ENCODE data around the gene BMX.

Gene BMX

DNA sequence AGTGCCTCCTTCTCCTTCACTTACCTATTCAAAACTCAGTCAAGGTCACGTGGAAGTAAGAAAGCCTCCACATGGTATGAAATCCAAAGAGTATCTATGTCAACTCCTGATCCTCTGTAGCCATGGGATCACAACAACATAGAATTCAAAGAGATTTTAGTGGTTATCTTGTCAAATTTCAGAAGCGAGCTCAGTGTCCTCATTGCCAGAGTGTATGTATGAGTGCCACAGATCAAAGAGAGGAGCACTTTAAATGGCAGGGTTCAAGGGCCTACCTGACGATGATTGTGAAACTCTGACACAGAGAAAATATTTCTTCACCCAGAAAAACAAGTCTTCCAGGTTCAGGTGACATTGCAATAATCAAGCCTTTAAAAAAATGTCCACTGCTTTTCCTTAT lies 101.3 kb downstream of the BMX start:
- H3K4me3 ChIP-seq (ENCODE audit: low read depth, low read length): no peak overlapping the region
- no peak for DNase-seq (ENCODE audit: low read depth, low spot score)
- TF ChIP-seq, protein P1, sequence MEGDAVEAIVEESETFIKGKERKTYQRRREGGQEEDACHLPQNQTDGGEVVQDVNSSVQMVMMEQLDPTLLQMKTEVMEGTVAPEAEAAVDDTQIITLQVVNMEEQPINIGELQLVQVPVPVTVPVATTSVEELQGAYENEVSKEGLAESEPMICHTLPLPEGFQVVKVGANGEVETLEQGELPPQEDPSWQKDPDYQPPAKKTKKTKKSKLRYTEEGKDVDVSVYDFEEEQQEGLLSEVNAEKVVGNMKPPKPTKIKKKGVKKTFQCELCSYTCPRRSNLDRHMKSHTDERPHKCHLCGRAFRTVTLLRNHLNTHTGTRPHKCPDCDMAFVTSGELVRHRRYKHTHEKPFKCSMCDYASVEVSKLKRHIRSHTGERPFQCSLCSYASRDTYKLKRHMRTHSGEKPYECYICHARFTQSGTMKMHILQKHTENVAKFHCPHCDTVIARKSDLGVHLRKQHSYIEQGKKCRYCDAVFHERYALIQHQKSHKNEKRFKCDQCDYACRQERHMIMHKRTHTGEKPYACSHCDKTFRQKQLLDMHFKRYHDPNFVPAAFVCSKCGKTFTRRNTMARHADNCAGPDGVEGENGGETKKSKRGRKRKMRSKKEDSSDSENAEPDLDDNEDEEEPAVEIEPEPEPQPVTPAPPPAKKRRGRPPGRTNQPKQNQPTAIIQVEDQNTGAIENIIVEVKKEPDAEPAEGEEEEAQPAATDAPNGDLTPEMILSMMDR (IDR thresholded peaks at IDR 0.05; ENCODE audit: insufficient read depth, low read length, missing control alignments): no peak
- POLR2A ChIA-PET: no interaction called here
- CTCF ChIA-PET: no interaction called here

DNA sequence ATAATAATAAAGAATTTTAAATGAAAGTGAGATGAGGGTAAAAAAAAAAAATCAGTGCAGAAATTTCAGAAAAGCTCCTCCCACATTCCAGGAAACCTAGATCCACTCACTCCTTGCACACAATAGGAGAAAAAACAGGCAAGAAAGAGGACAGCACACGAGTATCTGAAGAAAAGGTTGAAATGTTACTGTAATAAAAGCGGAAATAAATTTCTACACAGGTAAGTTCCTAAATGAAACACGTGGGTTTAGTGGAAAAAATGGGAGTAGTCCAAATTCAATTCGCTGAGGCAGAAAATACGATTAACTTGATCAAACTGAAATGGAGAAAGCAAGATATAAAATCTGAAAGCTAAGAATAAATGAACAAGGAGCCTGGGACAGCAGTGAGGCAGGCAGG lies 102.2 kb downstream of the BMX start:
- H3K4me3 ChIP-seq (ENCODE audit: low read depth, low read length): no peak overlapping the region
- TF ChIP-seq, protein P1 (IDR thresholded peaks at IDR 0.05; ENCODE audit: insufficient read depth, low read length, missing control alignments): no peak
- POLR2A ChIA-PET: no interaction called here
- DNase-seq (ENCODE audit: low read depth, low spot score): no peak
- CTCF ChIA-PET: no interaction called here

DNA sequence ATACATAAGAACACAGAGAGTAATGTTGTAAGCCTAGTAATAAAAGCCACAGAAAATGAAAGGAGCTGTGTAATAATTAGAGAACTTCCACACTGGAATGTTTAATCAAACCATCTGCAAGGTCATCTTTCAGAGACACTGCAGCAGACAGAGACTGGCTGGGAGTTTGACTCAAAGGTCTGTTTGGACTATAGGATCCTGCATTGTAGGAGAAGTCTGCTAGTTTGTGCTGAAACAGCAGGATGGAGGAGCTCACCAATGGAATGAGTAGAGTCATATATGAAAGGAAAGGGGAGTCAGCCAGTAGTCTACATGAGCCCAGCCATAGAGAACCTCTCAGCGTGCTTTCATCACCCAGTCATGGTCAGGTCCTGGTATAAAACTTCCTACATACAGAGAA lies 104.6 kb downstream of the BMX start:
- ChIA-PET POLR2A (no interaction called here), CTCF (no interaction called here)
- DNase-seq (ENCODE audit: low read depth, low spot score): no peak
- TF ChIP-seq, protein P1 (IDR thresholded peaks at IDR 0.05; ENCODE audit: insufficient read depth, low read length, missing control alignments): no peak
- H3K4me3 ChIP-seq (ENCODE audit: low read depth, low read length): no peak overlapping the region

All from AG04449 (cell line).